AG09309 (cell line): Measurements from ENCODE around the gene HAUS3.
"Not testable (repeated sequence)": the region's sequence is repeated elsewhere in the genome, so short reads cannot be mapped to it uniquely, and the experiment has no call there.

Experiments used
- DNase-seq: peaks from one replicate; pipeline ENCODE4 v3.0.0-alpha.2; 2010; ENCODE audit warnings: low read depth
- H3K4me3 ChIP-seq: 2 replicates; pipeline ENCODE4 v1.5.1; 2011; ENCODE audit warnings: mild to moderate bottlenecking, low read depth, low read length, moderate library complexity; ENCODE audit not compliant: control insufficient read depth
- CTCF ChIP-seq: IDR thresholded peaks from 2 replicates; pipeline ENCODE4 v1.5.1; 2011; ENCODE audit warnings: mild to moderate bottlenecking, low read depth, low read length, inconsistent platforms; ENCODE audit not compliant: insufficient read depth, control insufficient read depth; ENCODE audit errors: missing control alignments

The HAUS3 gene

GRCh38 chr4:2217726-2218125 is 24.2 kb downstream of the HAUS3 start:
- no peak for DNase-seq
- no peak for TF ChIP-seq CTCF
- H3K4me3 ChIP-seq = no peak overlapping the region

GRCh38 chr4:2212831-2213230 is 29.1 kb downstream of the HAUS3 start:
- DNase-seq = no peak
- H3K4me3 ChIP-seq = no peak overlapping the region
- TF ChIP-seq CTCF = no peak

- DNase-seq, H3K4me3 ChIP-seq: not testable (repeated sequence)
Measured at GRCh38 chr4:2202789-2203188, 39.1 kb downstream of the HAUS3 start.

GRCh38 chr4:2194496-2194895 is 47.4 kb downstream of the HAUS3 start:
- TF ChIP-seq CTCF = no peak
- H3K4me3 ChIP-seq = no peak overlapping the region
- no peak for DNase-seq

- no peak for DNase-seq
- TF ChIP-seq CTCF = no peak
- no peak overlapping the region for H3K4me3 ChIP-seq
Measured at GRCh38 chr4:2193326-2193725, 48.6 kb downstream of the HAUS3 start.

- no peak overlapping the region for H3K4me3 ChIP-seq
- no peak for DNase-seq
- no peak for TF ChIP-seq CTCF
Measured at GRCh38 chr4:2186865-2187172, 55.1 kb downstream of the HAUS3 start.

GRCh38 chr4:2186133-2186864 is 55.6 kb downstream of the HAUS3 start:
- no peak for DNase-seq
- peak; percentile 36 for TF ChIP-seq CTCF
- no peak overlapping the region for H3K4me3 ChIP-seq
